Coronary artery (tissue), 2 donors: ENCODE measurements around the gene GALP.
"Not testable (repeated sequence)": the region's sequence is repeated elsewhere in the genome, so short reads cannot be mapped to it uniquely, and the experiment has no call there.

ENCODE experiments used
- DNase-seq: peaks from one replicate; pipeline ENCODE4 v3.0.0-alpha.2; 2017; ENCODE audit warnings: low spot score
- H3K27ac ChIP-seq, 2 donors: fragments of 200-600 bp; sonication (generic); one replicate each; pipeline ENCODE4 v1.5.1; 2016 to 2019
- H3K4me3 ChIP-seq: fragments of 200-600 bp; sonication (generic); 2 replicates; pipeline ENCODE4 v1.5.1; 2016; ENCODE audit warnings: mild to moderate bottlenecking, moderate library complexity
- CTCF ChIP-seq: fragments of 200-600 bp; sonication (generic); IDR thresholded peaks from one replicate; pipeline ENCODE4 v1.5.1; 2019; ENCODE audit warnings: antibody characterized with exemption

Gene GALP

GRCh38 chr19:56209091-56209490 is 33.3 kb downstream of the GALP start:
- no peak overlapping the region for H3K4me3 ChIP-seq
- DNase-seq, result no peak
- TF ChIP-seq CTCF, result no peak
- no peak overlapping the region for H3K27ac ChIP-seq

GRCh38 chr19:56210036-56210435 is 34.2 kb downstream of the GALP start:
- not testable (repeated sequence) for DNase-seq, H3K27ac ChIP-seq, H3K4me3 ChIP-seq

- H3K27ac ChIP-seq, result no peak overlapping the region
- no peak overlapping the region for H3K4me3 ChIP-seq
- DNase-seq, result no peak
Observed at GRCh38 chr19:56211718-56212117, 35.9 kb downstream of the GALP start.

GRCh38 chr19:56217039-56217949 is 41.5 kb downstream of the GALP start:
- Histone ChIP-seq H3K27ac (no peak overlapping the region), H3K4me3 (peak overlapping the region; percentile 64)
- no peak for TF ChIP-seq CTCF
- DNase-seq, result no peak

More at GRCh38 chr19:56211718-56212117, 35.9 kb downstream of the GALP start:
- TF ChIP-seq CTCF, result no peak

GRCh38 chr19:56218961-56219360 is 43.2 kb downstream of the GALP start:
- Histone ChIP-seq H3K27ac (no peak overlapping the region), H3K4me3 (no peak overlapping the region)
- no peak for DNase-seq
- TF ChIP-seq CTCF, result no peak

- not testable (repeated sequence) for DNase-seq, H3K4me3 ChIP-seq, H3K27ac ChIP-seq
Observed at GRCh38 chr19:56221442-56221841, 45.6 kb downstream of the GALP start.

- no peak for DNase-seq
- no peak for TF ChIP-seq CTCF
- Histone ChIP-seq H3K27ac (no peak overlapping the region), H3K4me3 (no peak overlapping the region)
Observed at GRCh38 chr19:56221851-56222250, 46.0 kb downstream of the GALP start.

GRCh38 chr19:56222901-56223300 is 47.1 kb downstream of the GALP start:
- Histone ChIP-seq H3K27ac (no peak overlapping the region), H3K4me3 (no peak overlapping the region)
- DNase-seq, result no peak
- TF ChIP-seq CTCF, result no peak
